Ascending aorta (tissue), 2 donors: ENCODE measurements around the gene HPD. TPM values are rescaled to one million over a fixed set of nuclear protein-coding genes. Genes with fewer than 3 reads are reported as not detected.
"Not testable (repeated sequence)": the region's sequence is repeated elsewhere in the genome, so short reads cannot be mapped to it uniquely, and the experiment has no call there.

Experiments
- DNase-seq, 2 donors: peaks; one replicate each; pipeline ENCODE4 v3.0.0-alpha.2; 2019; ENCODE audit warnings: low spot score in 2 of 2
- H3K27ac ChIP-seq, 2 donors: fragments of 200-600 bp; sonication (generic); one replicate each; pipeline ENCODE4 v1.5.1; 2016 to 2017; ENCODE audit warnings: mild to moderate bottlenecking in 1 of 2
- H3K27me3 ChIP-seq: fragments of 200-600 bp; sonication (generic); one replicate; pipeline ENCODE4 v1.5.1; 2017
- H3K36me3 ChIP-seq, 2 donors: fragments of 200-600 bp; sonication (generic); one replicate each; pipeline ENCODE4 v1.5.1; 2016
- H3K4me1 ChIP-seq, 2 donors: fragments of 200-600 bp; sonication (generic); one replicate each; pipeline ENCODE4 v1.5.1; 2016 to 2017; ENCODE audit warnings: mild to moderate bottlenecking in 1 of 2
- H3K4me3 ChIP-seq, 2 donors: fragments of 200-600 bp; sonication (generic); one replicate each; pipeline ENCODE4 v1.5.1; 2016 to 2017; ENCODE audit warnings: mild to moderate bottlenecking in 1 of 2
- H3K9me3 ChIP-seq, 2 donors: fragments of 200-600 bp; sonication (generic); one replicate each; pipeline ENCODE4 v1.5.1; 2016
- intact Hi-C: fragments of 100-400 bp; cut with DNase I; formaldehyde crosslinking; loops from one replicate; pipeline ENCODE4 v1.15.1; 2023
- total RNA-seq: library from RNA; depleted of rRNA; stranded (reverse); fragments of >200 nt; gene quantifications from one replicate; pipeline ENCODE4 v1.1.0, GENCODE V29; 2016
- TF ChIP-seq, protein P1 (sequence below), 3 experiments: fragments of 200-600 bp in 2 of 3; fragments of 450-650 bp in 1 of 3; sonication (generic) in 2 of 3; IDR thresholded peaks; one replicate each; pipeline ENCODE4 v1.5.1; 2016 to 2019; ENCODE audit warnings: antibody characterized with exemption in 3 of 3, mild to moderate bottlenecking in 1 of 3, moderate library complexity in 1 of 3

HPD gene
- total RNA-seq, 1 donor from 2014 or later = 0.96 TPM

DNA sequence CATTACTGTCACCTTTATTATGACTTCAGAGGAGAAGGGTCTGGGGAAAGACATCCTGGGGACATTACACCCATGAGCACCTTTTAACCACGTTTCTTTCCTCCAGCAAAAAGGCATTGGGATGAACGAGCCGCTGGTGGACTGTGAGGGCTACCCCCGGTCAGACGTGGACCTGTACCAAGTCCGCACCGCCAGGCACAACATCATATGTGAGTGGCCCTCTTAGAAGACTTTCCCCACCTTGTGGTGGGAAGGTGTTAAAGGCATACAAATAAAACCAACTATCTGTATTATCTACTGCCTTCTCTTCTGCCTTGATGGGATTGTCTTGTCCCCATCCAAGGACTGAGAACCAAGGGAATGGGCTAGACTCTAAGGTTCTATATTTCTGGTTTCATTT lies 36.0 kb upstream of the HPD start:
- Histone ChIP-seq H3K9me3 (no peaks in the 10 kb centered on the region), H3K4me3 (no peak overlapping the region), H3K36me3 (peaks cover 39 to 40% of the 10 kb centered on the region in 2 donors), H3K27ac (peak overlapping the region in 1 of 2 donors; percentile 29), H3K4me1 (peaks cover 4 to 18% of the 10 kb centered on the region in 2 donors), H3K27me3 (no peaks in the 10 kb centered on the region)
- intact Hi-C loops = no loop called here
- TF ChIP-seq, protein P1, sequence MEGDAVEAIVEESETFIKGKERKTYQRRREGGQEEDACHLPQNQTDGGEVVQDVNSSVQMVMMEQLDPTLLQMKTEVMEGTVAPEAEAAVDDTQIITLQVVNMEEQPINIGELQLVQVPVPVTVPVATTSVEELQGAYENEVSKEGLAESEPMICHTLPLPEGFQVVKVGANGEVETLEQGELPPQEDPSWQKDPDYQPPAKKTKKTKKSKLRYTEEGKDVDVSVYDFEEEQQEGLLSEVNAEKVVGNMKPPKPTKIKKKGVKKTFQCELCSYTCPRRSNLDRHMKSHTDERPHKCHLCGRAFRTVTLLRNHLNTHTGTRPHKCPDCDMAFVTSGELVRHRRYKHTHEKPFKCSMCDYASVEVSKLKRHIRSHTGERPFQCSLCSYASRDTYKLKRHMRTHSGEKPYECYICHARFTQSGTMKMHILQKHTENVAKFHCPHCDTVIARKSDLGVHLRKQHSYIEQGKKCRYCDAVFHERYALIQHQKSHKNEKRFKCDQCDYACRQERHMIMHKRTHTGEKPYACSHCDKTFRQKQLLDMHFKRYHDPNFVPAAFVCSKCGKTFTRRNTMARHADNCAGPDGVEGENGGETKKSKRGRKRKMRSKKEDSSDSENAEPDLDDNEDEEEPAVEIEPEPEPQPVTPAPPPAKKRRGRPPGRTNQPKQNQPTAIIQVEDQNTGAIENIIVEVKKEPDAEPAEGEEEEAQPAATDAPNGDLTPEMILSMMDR (IDR thresholded peaks at IDR 0.05) = peak in 1 of 3 experiments; percentile 13
- no peak for DNase-seq

DNA sequence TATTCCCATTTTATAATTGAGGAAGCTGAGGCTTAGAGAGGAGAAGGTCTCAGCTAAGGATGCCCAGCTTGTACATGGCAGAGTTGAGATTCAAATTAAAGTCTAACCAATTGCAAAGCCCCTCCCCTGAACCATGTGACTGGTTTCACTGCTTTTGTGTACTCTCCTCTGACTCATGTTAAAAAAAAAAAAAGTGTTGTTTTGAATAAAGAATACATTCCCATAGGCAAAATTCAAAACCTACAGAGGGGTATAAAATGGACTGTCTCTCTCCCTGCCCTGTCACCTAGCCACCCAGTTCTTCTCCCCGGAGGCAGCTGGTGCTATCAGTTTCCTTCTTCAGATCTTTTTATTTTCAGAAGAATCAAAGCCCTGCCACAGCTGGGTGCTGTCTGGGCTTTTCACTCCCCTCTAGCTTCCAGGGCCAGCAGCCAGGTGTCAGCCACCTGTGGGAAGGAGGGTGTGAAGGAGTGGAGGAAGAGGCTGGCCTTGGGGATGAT lies 35.4 kb upstream of the HPD start:
- intact Hi-C loops = no loop called here
- H3K27ac ChIP-seq = no peak overlapping the region

DNA sequence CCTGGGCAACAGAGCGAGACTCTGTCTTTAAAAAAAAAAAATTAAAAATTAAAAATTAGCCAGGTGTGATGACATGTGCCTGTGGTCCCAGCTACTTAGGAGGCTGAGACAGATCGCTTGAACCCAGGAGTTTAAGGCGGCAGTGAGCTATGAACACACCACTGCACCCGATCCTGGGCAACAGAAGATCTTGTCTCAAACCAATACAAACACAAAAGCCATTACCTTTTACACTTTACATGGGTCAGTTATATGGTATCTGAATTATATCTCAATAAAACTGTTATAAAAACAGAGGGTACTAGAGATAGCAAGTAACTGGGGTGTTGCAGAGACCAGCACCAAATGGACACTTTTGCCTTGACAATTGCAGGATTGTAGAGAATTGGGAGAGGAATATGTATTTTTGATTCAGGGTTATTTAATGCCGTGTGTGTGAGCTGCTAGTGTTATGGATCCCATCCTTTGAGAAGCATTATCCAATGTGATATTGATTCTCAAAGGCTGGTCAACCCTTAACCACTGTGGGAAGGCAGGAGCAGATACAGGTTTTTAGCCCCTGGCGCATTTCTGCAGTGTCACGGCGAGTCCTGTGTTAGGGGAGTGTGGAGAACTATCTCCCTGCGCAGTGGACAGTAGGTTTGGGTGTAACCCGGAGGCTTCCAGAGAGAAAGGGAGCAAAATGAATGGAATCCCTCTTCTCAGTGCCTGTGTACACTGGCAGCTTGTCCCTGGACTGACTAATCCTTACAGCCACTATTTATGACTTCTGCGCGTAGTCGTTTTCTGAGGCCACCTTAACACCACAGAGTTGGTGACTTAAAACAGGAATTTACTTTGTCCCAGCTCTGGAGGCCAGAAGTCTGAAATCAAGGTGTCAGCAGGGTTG lies 34.3 kb upstream of the HPD start:
- no peak overlapping the region for H3K4me3 ChIP-seq
- no peak overlapping the region for H3K27ac ChIP-seq
- peaks cover 5 to 25% of the 10 kb centered on the region in 2 donors for H3K4me1 ChIP-seq
- no peaks in the 10 kb centered on the region for H3K27me3 ChIP-seq
- intact Hi-C loops = no loop called here
- DNase-seq = no peak
- no peaks in the 10 kb centered on the region for H3K9me3 ChIP-seq
- peaks cover 24 to 28% of the 10 kb centered on the region in 2 donors for H3K36me3 ChIP-seq
- TF ChIP-seq, protein P1 (IDR thresholded peaks at IDR 0.05) = no peak

More for the DNA sequence above, 35.4 kb upstream of the HPD start:
- peaks cover 33 to 34% of the 10 kb centered on the region in 2 donors for H3K36me3 ChIP-seq
- no peaks in the 10 kb centered on the region for H3K27me3 ChIP-seq
- H3K9me3 ChIP-seq = no peaks in the 10 kb centered on the region
- peaks cover 5 to 22% of the 10 kb centered on the region in 2 donors for H3K4me1 ChIP-seq
- no peak overlapping the region for H3K4me3 ChIP-seq
- DNase-seq = no peak
- TF ChIP-seq, protein P1 (IDR thresholded peaks at IDR 0.05) = no peak

DNA sequence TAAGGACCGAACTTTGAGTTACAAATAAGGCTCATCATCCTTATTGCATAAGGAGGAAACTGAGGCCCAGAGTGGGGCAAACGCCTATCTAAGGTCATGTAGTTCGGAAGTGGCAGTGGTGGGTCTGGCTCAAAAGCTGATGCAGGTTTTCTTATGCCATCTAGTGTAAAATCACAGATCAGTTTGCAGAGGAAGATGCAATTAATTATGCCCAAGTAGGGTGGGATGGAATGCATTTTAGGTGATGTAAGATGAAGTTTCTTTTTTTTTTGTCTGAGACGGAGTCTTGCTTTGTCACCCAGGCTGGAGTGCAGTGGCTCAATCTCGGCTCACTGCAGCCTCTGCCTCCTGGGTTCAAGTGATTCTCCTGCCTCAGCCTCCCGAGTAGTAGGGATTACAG lies 31.0 kb upstream of the HPD start:
- intact Hi-C loops = loop anchor here (1.0 to 5.0 kb wide), 4 partner anchors 77 to 352 kb away; no protein-coding TSS in a partner anchor
- not testable (repeated sequence) for DNase-seq, H3K36me3 ChIP-seq, H3K9me3 ChIP-seq, H3K27me3 ChIP-seq, H3K27ac ChIP-seq
- peaks cover 5 to 27% of the 10 kb centered on the region in 2 donors for H3K4me1 ChIP-seq
- peak overlapping the region; percentile 74 to 79 for H3K4me3 ChIP-seq

DNA sequence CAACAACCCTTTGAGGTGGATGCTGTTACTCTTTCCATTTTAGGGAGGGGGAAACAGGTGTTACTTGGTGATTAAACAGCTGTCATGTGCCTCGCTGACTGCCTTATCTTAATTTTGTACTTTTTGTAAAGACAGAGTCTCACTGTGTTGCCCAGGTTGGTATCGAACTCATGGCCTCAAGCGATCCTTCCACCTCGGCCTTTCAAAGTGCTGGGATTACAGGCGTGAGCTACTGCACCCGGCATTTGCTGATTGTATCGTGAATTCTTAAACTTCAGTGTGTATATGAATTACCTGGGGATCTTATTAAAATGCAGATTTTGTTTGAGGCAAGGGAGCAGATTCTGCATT lies 30.6 kb upstream of the HPD start:
- TF ChIP-seq, protein P1 (IDR thresholded peaks at IDR 0.05) = no peak
- H3K27me3 ChIP-seq = no peaks in the 10 kb centered on the region
- peak overlapping the region; percentile 74 to 79 for H3K4me3 ChIP-seq
- H3K9me3 ChIP-seq = no peaks in the 10 kb centered on the region
- H3K27ac ChIP-seq = peak overlapping the region; percentile 94 to 97
- peaks cover 5 to 26% of the 10 kb centered on the region in 2 donors for H3K4me1 ChIP-seq
- H3K36me3 ChIP-seq = no peaks in the 10 kb centered on the region
- intact Hi-C loops = loop anchor here (1.0 to 5.0 kb wide), 4 partner anchors 76 to 352 kb away; no protein-coding TSS in a partner anchor
- DNase-seq = no peak
